PFSK-1 (cell line): ENCODE measurements around the gene WDR37.

Experiments
- FOXP2 ChIP-seq: optimal IDR thresholded peaks from 2 replicates; pipeline ENCODE3; 2011; ENCODE audit warnings: borderline replicate concordance, control low read depth, inconsistent platforms; ENCODE audit not compliant: insufficient read depth; ENCODE audit errors: extremely low read length, extremely low read depth
- POLR2AphosphoS5 ChIP-seq: IDR thresholded peaks from 2 replicates; pipeline ENCODE4 v1.6.1; 2012; ENCODE audit warnings: low read depth, mild to moderate bottlenecking, control low read depth, low read length, moderate library complexity
- SIN3A ChIP-seq: IDR thresholded peaks from 2 replicates; pipeline ENCODE4 v1.6.1; 2012; ENCODE audit warnings: mild to moderate bottlenecking, low read length, moderate library complexity, borderline replicate concordance; ENCODE audit not compliant: insufficient read depth
- TAF1 ChIP-seq: IDR thresholded peaks from 2 replicates; pipeline ENCODE4 v1.6.1; 2012; ENCODE audit warnings: low read length, control low read depth, borderline replicate concordance; ENCODE audit not compliant: insufficient read depth
- TF ChIP-seq, protein P1 (sequence below), 2 experiments: IDR thresholded peaks; 2 replicates each; pipeline versions ENCODE4 v1.6.1 to v1.8.0; 2011 to 2012; ENCODE audit warnings: low read depth in 2 of 2, low read length in 2 of 2, control low read depth in 1 of 2, inconsistent platforms in 1 of 2, mild to moderate bottlenecking in 1 of 2, moderate library complexity in 1 of 2; ENCODE audit not compliant: insufficient read depth in 1 of 2

WDR37 gene

DNA sequence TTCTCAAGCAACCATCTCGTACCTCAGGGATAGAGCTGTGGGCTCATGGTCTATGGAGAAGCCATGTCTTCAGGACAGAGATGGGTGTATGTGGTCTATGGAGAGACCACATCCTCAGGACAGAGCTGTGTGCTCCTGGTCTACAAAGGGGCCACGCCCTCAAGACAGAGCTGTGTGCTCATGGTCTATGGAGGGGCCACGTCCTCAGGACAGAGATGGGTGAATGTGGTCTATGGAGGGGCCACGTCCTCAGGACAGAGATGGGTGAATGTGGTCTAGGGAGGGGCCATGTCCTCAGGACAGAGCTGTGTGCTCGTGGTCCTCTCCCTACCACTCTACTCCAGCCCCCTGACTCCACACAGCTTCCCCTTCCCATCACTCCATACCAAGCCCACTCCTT is 117.8 kb downstream of the WDR37 start:
- TF ChIP-seq SIN3A: no peak
- TF ChIP-seq TAF1: no peak
- TF ChIP-seq POLR2AphosphoS5: no peak
- TF ChIP-seq FOXP2: no peak
- TF ChIP-seq, protein P1, sequence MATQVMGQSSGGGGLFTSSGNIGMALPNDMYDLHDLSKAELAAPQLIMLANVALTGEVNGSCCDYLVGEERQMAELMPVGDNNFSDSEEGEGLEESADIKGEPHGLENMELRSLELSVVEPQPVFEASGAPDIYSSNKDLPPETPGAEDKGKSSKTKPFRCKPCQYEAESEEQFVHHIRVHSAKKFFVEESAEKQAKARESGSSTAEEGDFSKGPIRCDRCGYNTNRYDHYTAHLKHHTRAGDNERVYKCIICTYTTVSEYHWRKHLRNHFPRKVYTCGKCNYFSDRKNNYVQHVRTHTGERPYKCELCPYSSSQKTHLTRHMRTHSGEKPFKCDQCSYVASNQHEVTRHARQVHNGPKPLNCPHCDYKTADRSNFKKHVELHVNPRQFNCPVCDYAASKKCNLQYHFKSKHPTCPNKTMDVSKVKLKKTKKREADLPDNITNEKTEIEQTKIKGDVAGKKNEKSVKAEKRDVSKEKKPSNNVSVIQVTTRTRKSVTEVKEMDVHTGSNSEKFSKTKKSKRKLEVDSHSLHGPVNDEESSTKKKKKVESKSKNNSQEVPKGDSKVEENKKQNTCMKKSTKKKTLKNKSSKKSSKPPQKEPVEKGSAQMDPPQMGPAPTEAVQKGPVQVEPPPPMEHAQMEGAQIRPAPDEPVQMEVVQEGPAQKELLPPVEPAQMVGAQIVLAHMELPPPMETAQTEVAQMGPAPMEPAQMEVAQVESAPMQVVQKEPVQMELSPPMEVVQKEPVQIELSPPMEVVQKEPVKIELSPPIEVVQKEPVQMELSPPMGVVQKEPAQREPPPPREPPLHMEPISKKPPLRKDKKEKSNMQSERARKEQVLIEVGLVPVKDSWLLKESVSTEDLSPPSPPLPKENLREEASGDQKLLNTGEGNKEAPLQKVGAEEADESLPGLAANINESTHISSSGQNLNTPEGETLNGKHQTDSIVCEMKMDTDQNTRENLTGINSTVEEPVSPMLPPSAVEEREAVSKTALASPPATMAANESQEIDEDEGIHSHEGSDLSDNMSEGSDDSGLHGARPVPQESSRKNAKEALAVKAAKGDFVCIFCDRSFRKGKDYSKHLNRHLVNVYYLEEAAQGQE (IDR thresholded peaks at IDR 0.05; ENCODE audit: insufficient read depth in 1 of 2, low read depth in 2 of 2, low read length in 2 of 2): no peak

DNA sequence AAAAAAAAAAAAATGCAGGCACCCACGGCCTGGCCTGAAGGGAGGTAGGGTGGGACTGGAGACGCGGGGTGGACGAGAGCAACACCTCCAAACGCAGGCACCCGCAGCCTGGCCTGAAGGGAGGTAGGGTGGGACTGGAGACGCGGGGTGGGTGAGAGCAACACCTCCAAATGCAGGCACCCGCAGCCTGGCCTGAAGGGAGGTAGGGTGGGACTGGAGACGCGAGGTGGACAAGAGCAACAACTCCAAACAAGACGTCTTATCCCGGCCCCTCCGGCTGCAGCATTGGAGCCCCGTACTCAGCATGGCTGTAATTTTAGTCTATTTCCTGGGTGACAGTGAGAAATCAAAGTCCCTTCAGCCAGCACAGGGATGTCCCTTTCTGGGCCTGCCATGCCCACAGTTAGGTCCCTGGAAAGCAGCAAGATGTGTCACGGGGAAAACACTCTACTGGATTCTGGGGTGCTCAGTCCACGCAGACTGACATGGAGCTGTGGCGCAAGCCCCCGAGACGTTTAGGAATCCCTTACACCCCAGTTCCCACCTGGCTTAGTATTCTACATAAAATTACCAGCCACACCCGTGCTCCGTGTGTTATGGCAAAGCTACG is 119.9 kb downstream of the WDR37 start:
- TF ChIP-seq TAF1 (no peak), POLR2AphosphoS5 (no peak), FOXP2 (no peak), SIN3A (no peak)
- TF ChIP-seq, protein P1 (IDR thresholded peaks at IDR 0.05; ENCODE audit: insufficient read depth in 1 of 2, low read depth in 2 of 2, low read length in 2 of 2): no peak

DNA sequence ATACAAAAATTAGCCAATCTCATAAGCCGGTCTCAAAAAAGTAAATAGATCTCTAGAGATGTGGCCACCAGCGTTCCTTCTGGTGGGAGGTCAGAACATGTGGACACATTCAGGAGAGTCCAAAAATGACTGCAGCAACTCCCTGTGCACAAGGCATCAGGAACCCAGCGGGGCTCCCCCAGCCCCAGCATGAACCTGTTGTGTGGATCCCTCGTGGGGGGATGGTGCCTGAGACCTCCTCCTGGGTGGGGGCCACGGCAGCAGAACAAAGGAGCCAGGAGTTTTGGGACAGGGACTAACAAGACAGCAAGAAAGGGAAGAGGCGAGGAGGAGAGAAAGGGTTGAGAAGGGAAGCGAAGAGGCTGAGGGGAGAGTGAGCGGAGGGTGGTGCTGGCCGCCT is 121.8 kb downstream of the WDR37 start:
- TF ChIP-seq SIN3A (no peak), POLR2AphosphoS5 (no peak), FOXP2 (no peak), TAF1 (no peak)
- TF ChIP-seq, protein P1 (IDR thresholded peaks at IDR 0.05; ENCODE audit: insufficient read depth in 1 of 2, low read depth in 2 of 2, low read length in 2 of 2): no peak

DNA sequence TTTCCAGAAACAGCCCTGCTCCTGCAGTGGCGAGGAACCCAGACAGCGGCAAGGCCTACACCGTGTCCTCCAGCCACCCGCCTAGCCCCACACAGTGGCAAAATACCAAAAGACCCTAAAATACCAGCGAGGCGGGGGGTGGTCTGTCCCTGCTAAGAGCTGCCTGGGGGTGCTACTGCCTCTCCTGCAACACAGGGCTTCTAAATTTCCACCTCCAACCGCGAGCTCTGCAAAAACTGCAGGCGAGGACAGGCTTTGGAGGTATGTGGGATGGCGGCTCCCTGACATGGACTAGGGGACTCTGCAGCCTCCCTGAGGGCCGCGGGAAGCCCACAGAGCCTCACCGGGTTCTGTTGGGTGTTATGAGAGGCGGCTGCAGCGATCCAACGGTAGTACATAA is 122.3 kb downstream of the WDR37 start:
- TF ChIP-seq TAF1 (no peak), POLR2AphosphoS5 (no peak), SIN3A (no peak), FOXP2 (no peak)
- TF ChIP-seq, protein P1 (IDR thresholded peaks at IDR 0.05; ENCODE audit: insufficient read depth in 1 of 2, low read depth in 2 of 2, low read length in 2 of 2): no peak
